IMR-90 (cell line): Measurements from ENCODE around the gene TK2. TPM values are rescaled to one million over a fixed set of nuclear protein-coding genes. Genes with fewer than 3 reads are reported as not detected.

Experiments used
- ATAC-seq: fragments of 200-7000 bp; cut with Tn5 transposase; 2 replicates; pipeline ENCODE4 v1.9.1; 2020; ENCODE audit warnings: low read depth, mild to moderate bottlenecking, moderate library complexity
- BruUV-seq: library from RNA; stranded (reverse); fragments of 400-500 nt; replicated peaks from 2 replicates; lab custom pipeline; 2021; lab: Mats Ljungman, UMichigan
- CTCF ChIA-PET: fragments of 300-600 bp; formaldehyde crosslinking; extraction: SDS; loops from one replicate; lab custom pipeline; 2021; ENCODE audit warnings: antibody characterized with exemption; lab: Yijun Ruan, JAX
- POLR2A ChIA-PET: fragments of 300-600 bp; sonication (Branson Sonifier 250); formaldehyde crosslinking; loops from one replicate; lab custom pipeline; 2022; ENCODE audit warnings: antibody characterized with exemption; ENCODE audit not compliant: unreplicated experiment; lab: Charles Lee
- DNase-seq: peaks from one replicate; pipeline ENCODE4 v3.0.0; 2013
- H2AFZ ChIP-seq: replicated peaks from 2 replicates; pipeline ENCODE3; 2013; ENCODE audit warnings: low read length, mild to moderate bottlenecking; ENCODE audit not compliant: poor library complexity
- H2AK5ac ChIP-seq: 2 replicates; pipeline ENCODE4 v1.6.1; 2013; ENCODE audit warnings: low read depth, low read length, inconsistent platforms
- H2AK9ac ChIP-seq: replicated peaks from 2 replicates; pipeline ENCODE3; 2013; ENCODE audit warnings: mild to moderate bottlenecking, low read depth, low read length, moderate library complexity; ENCODE audit not compliant: poor library complexity
- H2BK120ac ChIP-seq: 2 replicates; pipeline ENCODE4 v1.6.1; 2013; ENCODE audit warnings: low read depth, low read length, inconsistent platforms
- H2BK15ac ChIP-seq: 3 replicates; pipeline ENCODE4 v1.6.1; 2013; ENCODE audit warnings: low read depth, low read length, inconsistent platforms
- H2BK20ac ChIP-seq: 2 replicates; pipeline ENCODE4 v1.6.1; 2013; ENCODE audit warnings: low read depth, mild to moderate bottlenecking, inconsistent platforms, low read length, moderate library complexity
- H2BK5ac ChIP-seq: 2 replicates; pipeline ENCODE4 v1.6.1; 2013; ENCODE audit warnings: mild to moderate bottlenecking, low read depth, low read length, inconsistent platforms; ENCODE audit not compliant: poor library complexity, severe bottlenecking
- H3K14ac ChIP-seq: replicated peaks from 2 replicates; pipeline ENCODE4 v1.6.1; 2013; ENCODE audit warnings: low read depth, low read length, inconsistent platforms
- H3K18ac ChIP-seq: 2 replicates; pipeline ENCODE4 v1.6.1; 2013; ENCODE audit warnings: low read depth, low read length, control low read depth
- H3K23ac ChIP-seq: 2 replicates; pipeline ENCODE4 v1.6.1; 2013; ENCODE audit warnings: low read depth, low read length, inconsistent platforms
- H3K27ac ChIP-seq: 2 replicates; pipeline ENCODE4 v1.5.1; 2013; ENCODE audit warnings: mild to moderate bottlenecking, control low read depth, low read length; ENCODE audit not compliant: insufficient read depth
- H3K27me3 ChIP-seq: 2 replicates; pipeline ENCODE4 v1.6.1; 2013; ENCODE audit warnings: low read length; ENCODE audit not compliant: control insufficient read depth, insufficient read depth
- H3K36me3 ChIP-seq: 2 replicates; pipeline ENCODE4 v1.6.1; 2013; ENCODE audit warnings: low read length, mixed read lengths; ENCODE audit not compliant: control insufficient read depth, insufficient read depth
- H3K4ac ChIP-seq: 2 replicates; pipeline ENCODE4 v1.6.1; 2013; ENCODE audit warnings: low read depth, low read length, inconsistent platforms
- H3K4me1 ChIP-seq: 2 replicates; pipeline ENCODE4 v1.6.1; 2013; ENCODE audit warnings: low read length, mixed read lengths; ENCODE audit not compliant: control insufficient read depth, insufficient read depth
- H3K4me2 ChIP-seq: 2 replicates; pipeline ENCODE4 v1.6.1; 2013; ENCODE audit warnings: low read depth, mild to moderate bottlenecking, control low read depth, low read length, moderate library complexity
- H3K4me3 ChIP-seq: 2 replicates; pipeline ENCODE4 v1.5.1; 2013; ENCODE audit warnings: low read depth, mild to moderate bottlenecking, control low read depth, low read length, moderate library complexity; ENCODE audit not compliant: insufficient read depth
- H3K56ac ChIP-seq: 2 replicates; pipeline ENCODE4 v1.6.1; 2013; ENCODE audit warnings: low read length, inconsistent platforms; ENCODE audit not compliant: insufficient read depth; ENCODE audit errors: extremely low read depth
- H3K79me1 ChIP-seq, 2 experiments: 2 replicates each; pipeline ENCODE4 v1.6.1; 2013; ENCODE audit warnings: low read length in 2 of 2, inconsistent platforms in 1 of 2, low read depth in 1 of 2
- H3K9ac ChIP-seq: 2 replicates; pipeline ENCODE4 v1.6.1; 2013; ENCODE audit warnings: low read depth, low read length, control low read depth
- H3K9me1 ChIP-seq: 2 replicates; pipeline ENCODE4 v1.6.1; 2013; ENCODE audit warnings: low read length, inconsistent platforms; ENCODE audit not compliant: insufficient read depth
- H3K9me3 ChIP-seq: 2 replicates; pipeline ENCODE4 v1.6.1; 2013; ENCODE audit warnings: low read length; ENCODE audit not compliant: control insufficient read depth, insufficient read depth
- H4K20me1 ChIP-seq: 2 replicates; pipeline ENCODE4 v1.6.1; 2013; ENCODE audit warnings: low read length, inconsistent platforms; ENCODE audit not compliant: insufficient read depth
- H4K5ac ChIP-seq: 2 replicates; pipeline ENCODE4 v1.6.1; 2013; ENCODE audit warnings: mild to moderate bottlenecking, low read depth, low read length, control low read depth
- H4K8ac ChIP-seq, 2 experiments: 2 replicates each; pipeline ENCODE4 v1.6.1; 2013; ENCODE audit warnings: low read depth in 2 of 2, low read length in 2 of 2, control low read depth in 1 of 2, inconsistent platforms in 1 of 2
- H4K91ac ChIP-seq: 2 replicates; pipeline ENCODE4 v1.6.1; 2013; ENCODE audit warnings: low read depth, low read length, inconsistent platforms; ENCODE audit not compliant: insufficient read depth
- BHLHE40 ChIP-seq: fragments of 150-350 bp; IDR thresholded peaks from 2 replicates; pipeline ENCODE4 v1.6.1; 2016; ENCODE audit warnings: mild to moderate bottlenecking, low read depth, low read length
- CEBPB ChIP-seq: IDR thresholded peaks from 2 replicates; pipeline ENCODE4 v1.6.1; 2012; ENCODE audit warnings: low read depth, low read length, improper control_type of control experiment
- CHD1 ChIP-seq: IDR thresholded peaks from 2 replicates; pipeline ENCODE4 v1.6.1; 2012; ENCODE audit warnings: low read depth, low read length, improper control_type of control experiment
- MAFK ChIP-seq: IDR thresholded peaks from 2 replicates; pipeline ENCODE4 v1.6.1; 2012; ENCODE audit warnings: low read depth, low read length, improper control_type of control experiment
- MAZ ChIP-seq: IDR thresholded peaks from 2 replicates; pipeline ENCODE4 v1.6.1; 2012; ENCODE audit warnings: low read depth, mild to moderate bottlenecking, low read length, improper control_type of control experiment, moderate library complexity, borderline replicate concordance
- MXI1 ChIP-seq: IDR thresholded peaks from 2 replicates; pipeline ENCODE4 v1.6.1; 2012; ENCODE audit warnings: low read depth, mild to moderate bottlenecking, low read length, moderate library complexity, borderline replicate concordance
- NFE2L2 ChIP-seq: fragments of 150-350 bp; IDR thresholded peaks from 2 replicates; pipeline ENCODE4 v1.6.1; 2016; ENCODE audit warnings: low read depth, mild to moderate bottlenecking, low read length
- POLR2A ChIP-seq: IDR thresholded peaks from 2 replicates; pipeline ENCODE4 v1.6.1; 2012; ENCODE audit warnings: mild to moderate bottlenecking, low read depth, low read length
- RAD21 ChIP-seq: IDR thresholded peaks from 2 replicates; pipeline ENCODE4 v1.6.1; 2012; ENCODE audit warnings: low read length, improper control_type of control experiment
- RFX5 ChIP-seq: IDR thresholded peaks from 2 replicates; pipeline ENCODE4 v1.8.0; 2012; ENCODE audit warnings: low read depth, mild to moderate bottlenecking, low read length, moderate library complexity
- SMC3 ChIP-seq: fragments of 150-350 bp; IDR thresholded peaks from 2 replicates; pipeline ENCODE4 v1.6.1; 2016; ENCODE audit warnings: low read depth, mild to moderate bottlenecking, antibody characterized with exemption, low read length, moderate library complexity
- WGBS, 2 experiments: methylation state at CpG; one replicate each; pipeline versions ENCODE4 v1.1.5 to v1.1.7; 2013; ENCODE audit warnings: missing lambda C conversion rate in 2 of 2; ENCODE audit not compliant: insufficient read length in 1 of 2; ENCODE audit errors: extremely low coverage in 2 of 2; 5-methylcytosine and 5-hydroxymethylcytosine counted together
- dilution Hi-C: fragments of 300-500 bp; cut with HindIII; formaldehyde crosslinking; loops from one replicate; pipeline ENCODE4 v1.14.3; 2018; ENCODE audit warnings: low sequenced_read_pairs; ENCODE audit not compliant: unreplicated experiment
- in situ Hi-C: fragments of 300-500 bp; cut with MboI; formaldehyde crosslinking; loops from 3 replicates; pipeline ENCODE4 v1.14.3; 2019; ENCODE audit warnings: low sequenced_read_pairs, inconsistent platforms, mixed read lengths
- intact Hi-C: fragments of 100-400 bp; cut with micrococcal nuclease; formaldehyde crosslinking; loops from 2 replicates; pipeline ENCODE4 v1.10.0; 2022
- polyA plus RNA-seq, 3 experiments: library from polyadenylated mRNA; depleted of rRNA; stranded (reverse); fragments of >200 nt; gene quantifications; 2 replicates each; pipeline ENCODE4 v1.2.3, GENCODE V29; 2012; ENCODE audit warnings: low replicate concordance in 1 of 3
- total RNA-seq: library from RNA; depleted of rRNA; stranded (reverse); fragments of >200 nt; gene quantifications from 2 replicates; pipeline ENCODE4 v1.2.3, GENCODE V29; 2012
- TF ChIP-seq, protein P1 (sequence below): fragments of 150-350 bp; IDR thresholded peaks from 2 replicates; pipeline ENCODE4 v1.6.1; 2016; ENCODE audit warnings: low read depth, mild to moderate bottlenecking, low read length, moderate library complexity, borderline replicate concordance
- TF ChIP-seq, protein P2 (sequence below): conservative IDR thresholded peaks from 2 replicates; pipeline ENCODE4 v1.5.1; 2012; ENCODE audit warnings: mild to moderate bottlenecking, low read depth, low read length, improper control_type of control experiment
- TF ChIP-seq, protein P3 (sequence below): fragments of 150-350 bp; IDR thresholded peaks from 2 replicates; pipeline ENCODE4 v1.6.1; 2017; ENCODE audit warnings: mild to moderate bottlenecking, antibody characterized with exemption, low read length, low read depth

The TK2 gene
- total and polyA plus RNA-seq, 2 of the 4 experiments (the other 2 are of a cell fraction), result 14.7 to 16.5 TPM

DNA sequence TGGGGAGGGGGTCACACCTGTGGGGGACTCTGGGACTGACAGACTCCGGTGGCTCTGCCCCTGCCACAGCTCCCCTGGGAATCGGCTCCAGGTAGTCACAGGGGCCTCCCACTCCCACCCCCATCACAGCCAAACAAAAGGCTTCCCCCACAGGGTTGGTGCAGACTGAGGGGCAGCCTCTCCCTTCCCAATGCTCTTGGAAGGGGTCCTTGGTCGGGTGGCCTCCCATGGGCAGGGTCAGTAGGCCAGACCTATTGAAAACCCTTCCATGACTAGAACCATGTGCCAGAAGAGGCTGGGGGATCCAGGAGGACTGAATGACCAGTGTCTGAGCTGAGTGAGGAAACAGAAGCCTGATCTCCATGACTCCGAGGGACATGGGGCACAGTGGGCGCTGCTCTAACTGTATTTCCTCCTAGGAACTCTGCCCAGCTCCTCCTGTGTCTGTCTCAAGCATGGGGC lies 28.6 kb downstream of the TK2 start:
- no peak for ATAC-seq

More for the DNA sequence above, 28.6 kb downstream of the TK2 start:
- H3K9me1 ChIP-seq, result peaks cover 31% of the 10 kb centered on the region
- peaks cover 3 to 33% of the 10 kb centered on the region in 2 experiments; a peak in 3 of 4 replicates for H3K79me1 ChIP-seq
- H2BK5ac ChIP-seq, result peak overlapping the region; percentile 11
- H2BK20ac ChIP-seq, result peak overlapping the region; percentile 73; the same call in 1 of the 2 replicates
- peak overlapping the region; percentile 73 for H4K91ac ChIP-seq
- peak overlapping the region; percentile 21; the same call in 1 of the 2 replicates for H3K23ac ChIP-seq
- H4K8ac ChIP-seq, result peak overlapping the region; percentile 3 to 59; a peak in 2 of 4 replicates
- H4K20me1 ChIP-seq, result no peaks in the 10 kb centered on the region; the same call in 1 of the 2 replicates
- no peak for DNase-seq
- ChIA-PET POLR2A (interaction anchor here (1.3 kb wide), 1 partner anchor 31 kb away, joined by 3 read pairs; the partner anchor contains the start of gene CKLF), CTCF (interaction anchor here (1.3 kb wide), 1 partner anchor 130 kb away, joined by 4 read pairs; no protein-coding TSS in a partner anchor)
- H4K5ac ChIP-seq, result peak overlapping the region; percentile 33; the same call in 1 of the 2 replicates
- peak overlapping the region; percentile 81 for H3K4ac ChIP-seq
- no peak overlapping the region for H2AFZ ChIP-seq
- intact Hi-C loops (no loop called here), in situ Hi-C loops (no loop called here), dilution Hi-C loops (no loop called here)
- H3K9me3 ChIP-seq, result no peaks in the 10 kb centered on the region
- TF ChIP-seq RFX5 (no peak), BHLHE40 (no peak), NFE2L2 (no peak), MAFK (no peak), MXI1 (no peak), MAZ (no peak), CHD1 (no peak), CEBPB (no peak), RAD21 (no peak), SMC3 (no peak), POLR2A (no peak)
- TF ChIP-seq, protein P1, sequence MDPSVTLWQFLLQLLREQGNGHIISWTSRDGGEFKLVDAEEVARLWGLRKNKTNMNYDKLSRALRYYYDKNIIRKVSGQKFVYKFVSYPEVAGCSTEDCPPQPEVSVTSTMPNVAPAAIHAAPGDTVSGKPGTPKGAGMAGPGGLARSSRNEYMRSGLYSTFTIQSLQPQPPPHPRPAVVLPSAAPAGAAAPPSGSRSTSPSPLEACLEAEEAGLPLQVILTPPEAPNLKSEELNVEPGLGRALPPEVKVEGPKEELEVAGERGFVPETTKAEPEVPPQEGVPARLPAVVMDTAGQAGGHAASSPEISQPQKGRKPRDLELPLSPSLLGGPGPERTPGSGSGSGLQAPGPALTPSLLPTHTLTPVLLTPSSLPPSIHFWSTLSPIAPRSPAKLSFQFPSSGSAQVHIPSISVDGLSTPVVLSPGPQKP, result no peak
- TF ChIP-seq, protein P2, sequence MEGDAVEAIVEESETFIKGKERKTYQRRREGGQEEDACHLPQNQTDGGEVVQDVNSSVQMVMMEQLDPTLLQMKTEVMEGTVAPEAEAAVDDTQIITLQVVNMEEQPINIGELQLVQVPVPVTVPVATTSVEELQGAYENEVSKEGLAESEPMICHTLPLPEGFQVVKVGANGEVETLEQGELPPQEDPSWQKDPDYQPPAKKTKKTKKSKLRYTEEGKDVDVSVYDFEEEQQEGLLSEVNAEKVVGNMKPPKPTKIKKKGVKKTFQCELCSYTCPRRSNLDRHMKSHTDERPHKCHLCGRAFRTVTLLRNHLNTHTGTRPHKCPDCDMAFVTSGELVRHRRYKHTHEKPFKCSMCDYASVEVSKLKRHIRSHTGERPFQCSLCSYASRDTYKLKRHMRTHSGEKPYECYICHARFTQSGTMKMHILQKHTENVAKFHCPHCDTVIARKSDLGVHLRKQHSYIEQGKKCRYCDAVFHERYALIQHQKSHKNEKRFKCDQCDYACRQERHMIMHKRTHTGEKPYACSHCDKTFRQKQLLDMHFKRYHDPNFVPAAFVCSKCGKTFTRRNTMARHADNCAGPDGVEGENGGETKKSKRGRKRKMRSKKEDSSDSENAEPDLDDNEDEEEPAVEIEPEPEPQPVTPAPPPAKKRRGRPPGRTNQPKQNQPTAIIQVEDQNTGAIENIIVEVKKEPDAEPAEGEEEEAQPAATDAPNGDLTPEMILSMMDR, result no peak
- TF ChIP-seq, protein P3, sequence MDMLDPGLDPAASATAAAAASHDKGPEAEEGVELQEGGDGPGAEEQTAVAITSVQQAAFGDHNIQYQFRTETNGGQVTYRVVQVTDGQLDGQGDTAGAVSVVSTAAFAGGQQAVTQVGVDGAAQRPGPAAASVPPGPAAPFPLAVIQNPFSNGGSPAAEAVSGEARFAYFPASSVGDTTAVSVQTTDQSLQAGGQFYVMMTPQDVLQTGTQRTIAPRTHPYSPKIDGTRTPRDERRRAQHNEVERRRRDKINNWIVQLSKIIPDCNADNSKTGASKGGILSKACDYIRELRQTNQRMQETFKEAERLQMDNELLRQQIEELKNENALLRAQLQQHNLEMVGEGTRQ, result no peak
- H3K9ac ChIP-seq, result no peak overlapping the region
- H3K4me2 ChIP-seq, result no peak overlapping the region; the same call in 1 of the 2 replicates
- no peak overlapping the region for H3K56ac ChIP-seq
- H3K27ac ChIP-seq, result peak overlapping the region; percentile 28; the same call in 1 of the 2 replicates
- H3K14ac ChIP-seq, result peak overlapping the region; percentile 79
- 100% methylated on average over 1 of the region's 5 CpGs; no CpG with 5 or more reads in 1 of the 2 experiments for WGBS, 2 experiments
- peak overlapping the region; percentile 87; the same call in 2 of the 3 replicates for H2BK15ac ChIP-seq
- no peaks in the 10 kb centered on the region for H3K27me3 ChIP-seq
- H2AK5ac ChIP-seq, result peak overlapping the region; percentile 85
- peak overlapping the region; percentile 85 for H2BK120ac ChIP-seq
- H3K4me3 ChIP-seq, result no peak overlapping the region
- H3K4me1 ChIP-seq, result peaks cover 23% of the 10 kb centered on the region
- H3K18ac ChIP-seq, result peak overlapping the region; percentile 20
- peaks cover 10% of the 10 kb centered on the region; the same call in 1 of the 2 replicates for H3K36me3 ChIP-seq
- BruUV-seq, result no TSS peak
- peak overlapping the region; percentile 10 for H2AK9ac ChIP-seq
